ENCODE data around the gene IL12B.
"Not testable (repeated sequence)": the region's sequence is repeated elsewhere in the genome, so short reads cannot be mapped to it uniquely, and the experiment has no call there.

IL12B gene

GRCh38 chr5:159297300-159297699, 33.0 kb downstream of the IL12B start:
- not testable (repeated sequence) for H3K27ac Mint-ChIP-seq; H3K4me1 Mint-ChIP-seq (ENCODE audit: low read depth); H3K36me3 Mint-ChIP-seq (ENCODE audit: low read depth); H3K4me3 Mint-ChIP-seq; DNase-seq (ENCODE audit: low spot score); H3K27me3 Mint-ChIP-seq (ENCODE audit: low read depth)
- H3K9me3 Mint-ChIP-seq = peaks cover 31% of the 10 kb centered on the region

GRCh38 chr5:159294921-159295320, 35.4 kb downstream of the IL12B start:
- H3K27me3 Mint-ChIP-seq (ENCODE audit: low read depth) = peaks cover 4% of the 10 kb centered on the region
- peaks cover 19% of the 10 kb centered on the region for H3K9me3 Mint-ChIP-seq
- H3K4me3 Mint-ChIP-seq = no peak overlapping the region
- H3K36me3 Mint-ChIP-seq (ENCODE audit: low read depth) = no peaks in the 10 kb centered on the region
- no peaks in the 10 kb centered on the region for H3K4me1 Mint-ChIP-seq (ENCODE audit: low read depth)
- H3K27ac Mint-ChIP-seq = no peak overlapping the region
- DNase-seq (ENCODE audit: low spot score) = no peak

- H3K9me3 Mint-ChIP-seq = no peaks in the 10 kb centered on the region
- no peak overlapping the region for H3K4me3 Mint-ChIP-seq
- peaks cover 4% of the 10 kb centered on the region for H3K27me3 Mint-ChIP-seq (ENCODE audit: low read depth)
- no peak for DNase-seq (ENCODE audit: low spot score)
- H3K36me3 Mint-ChIP-seq (ENCODE audit: low read depth) = no peaks in the 10 kb centered on the region
- no peak overlapping the region for H3K27ac Mint-ChIP-seq
- no peaks in the 10 kb centered on the region for H3K4me1 Mint-ChIP-seq (ENCODE audit: low read depth)
Observed at GRCh38 chr5:159290741-159291140, 39.5 kb downstream of the IL12B start.

GRCh38 chr5:159286420-159287035, 43.8 kb downstream of the IL12B start:
- Mint-ChIP-seq H3K27ac (no peak overlapping the region), H3K9me3 (no peaks in the 10 kb centered on the region), H3K36me3 (ENCODE audit: low read depth) (peaks cover 11% of the 10 kb centered on the region), H3K27me3 (ENCODE audit: low read depth) (peaks cover under 1% of the 10 kb centered on the region), H3K4me1 (ENCODE audit: low read depth) (no peaks in the 10 kb centered on the region), H3K4me3 (no peak overlapping the region)
- DNase-seq (ENCODE audit: low spot score) = no peak

- DNase-seq (ENCODE audit: low spot score) = no peak
- Mint-ChIP-seq H3K4me3 (no peak overlapping the region), H3K4me1 (ENCODE audit: low read depth) (peaks cover 13% of the 10 kb centered on the region), H3K27me3 (ENCODE audit: low read depth) (no peaks in the 10 kb centered on the region), H3K9me3 (no peaks in the 10 kb centered on the region), H3K27ac (no peak overlapping the region), H3K36me3 (ENCODE audit: low read depth) (peaks cover 46% of the 10 kb centered on the region)
Observed at GRCh38 chr5:159274676-159275075, 55.6 kb downstream of the IL12B start.

- no peak overlapping the region for H3K27ac Mint-ChIP-seq
- H3K27me3 Mint-ChIP-seq (ENCODE audit: low read depth) = no peaks in the 10 kb centered on the region
- no peaks in the 10 kb centered on the region for H3K9me3 Mint-ChIP-seq
Observed at GRCh38 chr5:159273923-159274322, 56.4 kb downstream of the IL12B start.

GRCh38 chr5:159269723-159270122, 60.6 kb downstream of the IL12B start:
- no peak overlapping the region for H3K4me3 Mint-ChIP-seq
- peaks cover 12% of the 10 kb centered on the region for H3K4me1 Mint-ChIP-seq (ENCODE audit: low read depth)
- DNase-seq (ENCODE audit: low spot score) = no peak
- peaks cover 51% of the 10 kb centered on the region for H3K36me3 Mint-ChIP-seq (ENCODE audit: low read depth)
- H3K27me3 Mint-ChIP-seq (ENCODE audit: low read depth) = no peaks in the 10 kb centered on the region
- H3K9me3 Mint-ChIP-seq = peaks cover 22% of the 10 kb centered on the region
- no peak overlapping the region for H3K27ac Mint-ChIP-seq

More at GRCh38 chr5:159273923-159274322, 56.4 kb downstream of the IL12B start:
- H3K4me1 Mint-ChIP-seq (ENCODE audit: low read depth) = peaks cover 17% of the 10 kb centered on the region
- no peak overlapping the region for H3K4me3 Mint-ChIP-seq
- H3K36me3 Mint-ChIP-seq (ENCODE audit: low read depth) = peaks cover 45% of the 10 kb centered on the region
- DNase-seq (ENCODE audit: low spot score) = no peak

GRCh38 chr5:159266764-159267163, 63.5 kb downstream of the IL12B start:
- H3K9me3 Mint-ChIP-seq = peaks cover 22% of the 10 kb centered on the region
- DNase-seq (ENCODE audit: low spot score); H3K27me3 Mint-ChIP-seq (ENCODE audit: low read depth); H3K4me3 Mint-ChIP-seq; H3K27ac Mint-ChIP-seq: not testable (repeated sequence)
- peaks cover 26% of the 10 kb centered on the region for H3K4me1 Mint-ChIP-seq (ENCODE audit: low read depth)
- peaks cover 47% of the 10 kb centered on the region for H3K36me3 Mint-ChIP-seq (ENCODE audit: low read depth)

Data from T-helper 2 cell treated with Interferon-gamma antibody and Interleukin-4, amounts not matched to agents 5 μg/mL and 100 μg/mL, for 36 hours (primary cell).